GM19468 (cell line): ENCODE measurements around the gene BLOC1S4.
"Not testable (repeated sequence)": the region's sequence is repeated elsewhere in the genome, so short reads cannot be mapped to it uniquely, and the experiment has no call there.

Source experiments
- ATAC-seq: cut with Tn5 transposase; IDR thresholded peaks from one replicate; pipeline ENCODE4 v1.9.1; 2021; ENCODE audit warnings: mild to moderate bottlenecking, moderate library complexity, moderate number of reproducible peaks; ENCODE audit not compliant: unreplicated experiment; ENCODE audit errors: extremely low read depth

BLOC1S4 gene

GRCh38 chr4:6756345-6756744 lies 40.4 kb downstream of the BLOC1S4 start:
- ATAC-seq: not testable (repeated sequence)

GRCh38 chr4:6758728-6759127 lies 42.8 kb downstream of the BLOC1S4 start:
- ATAC-seq: no peak

GRCh38 chr4:6760865-6761264 lies 44.9 kb downstream of the BLOC1S4 start:
- ATAC-seq: no peak

- ATAC-seq: no peak
Observed at GRCh38 chr4:6761649-6762615, 46.0 kb downstream of the BLOC1S4 start.

- ATAC-seq: no peak
Observed at GRCh38 chr4:6763330-6763851, 47.4 kb downstream of the BLOC1S4 start.

GRCh38 chr4:6764976-6765620 lies 49.1 kb downstream of the BLOC1S4 start:
- no peak for ATAC-seq

GRCh38 chr4:6765703-6766102 lies 49.7 kb downstream of the BLOC1S4 start:
- no peak for ATAC-seq
